ENCODE measurements around the gene SNX5. TPM values are rescaled to one million over a fixed set of nuclear protein-coding genes. Genes with fewer than 3 reads are reported as not detected.

The SNX5 gene
- total RNA-seq, 4 donors from 2014 or later: 247 to 346 (median 270) TPM

- H3K27ac ChIP-seq: no peak overlapping the region
- peaks cover 0 to 2% of the 10 kb centered on the region in 2 donors for H3K36me3 ChIP-seq
- peaks cover 0 to 4% of the 10 kb centered on the region in 2 donors for H3K4me1 ChIP-seq
- H3K9me3 ChIP-seq: no peaks in the 10 kb centered on the region
- no peak for TF ChIP-seq CTCF (IDR thresholded peaks at IDR 0.05)
- TF ChIP-seq POLR2A (IDR thresholded peaks at IDR 0.05): no peak
- 95 to 96% methylated on average over 7 of the region's 7 CpGs for WGBS, 2 donors
- DNase-seq: no peak
- H3K27me3 ChIP-seq: no peaks in the 10 kb centered on the region
- no peak overlapping the region for H3K4me3 ChIP-seq (replicated peaks in 1 of 3)
- intact Hi-C loops (cut with DNase I): no loop called here
Observed at GRCh38 chr20:17985388-17986018, 16.9 kb upstream of the SNX5 start.

- H3K4me1 ChIP-seq: peaks cover 37 to 48% of the 10 kb centered on the region in 2 donors
- DNase-seq: peak in 1 of 2 donors; percentile 33
- no peaks in the 10 kb centered on the region for H3K27me3 ChIP-seq
- 50 to 72% methylated on average over 6 of the region's 6 CpGs for WGBS, 2 donors
- TF ChIP-seq CTCF (IDR thresholded peaks at IDR 0.05): no peak
- no peak for TF ChIP-seq POLR2A (IDR thresholded peaks at IDR 0.05)
- no peak overlapping the region for H3K4me3 ChIP-seq (replicated peaks in 1 of 3)
- intact Hi-C loops (cut with DNase I): no loop called here
- no peaks in the 10 kb centered on the region for H3K9me3 ChIP-seq
- no peaks in the 10 kb centered on the region for H3K36me3 ChIP-seq
- peak overlapping the region; percentile 11 to 77 (median 64) for H3K27ac ChIP-seq
Observed at GRCh38 chr20:17976305-17976704, 7.7 kb upstream of the SNX5 start.

GRCh38 chr20:17972121-17972520 lies 3.5 kb upstream of the SNX5 start:
- no peak for DNase-seq
- peak overlapping the region; percentile 93 to 99 (median 99) for H3K27ac ChIP-seq
- intact Hi-C loops (cut with DNase I): no loop called here
- WGBS, 2 donors: 43 to 48% methylated on average over 2 of the region's 2 CpGs
- no peaks in the 10 kb centered on the region for H3K9me3 ChIP-seq
- TF ChIP-seq CTCF (IDR thresholded peaks at IDR 0.05) (no peak), POLR2A (IDR thresholded peaks at IDR 0.05) (no peak)
- peak overlapping the region in 1 of 3 donors; percentile 30 for H3K4me3 ChIP-seq (replicated peaks in 1 of 3)
- H3K4me1 ChIP-seq: peaks cover 48 to 62% of the 10 kb centered on the region in 2 donors
- no peaks in the 10 kb centered on the region for H3K36me3 ChIP-seq
- H3K27me3 ChIP-seq: no peaks in the 10 kb centered on the region

- peak; percentile 74 to 75 for DNase-seq
- H3K27me3 ChIP-seq: no peaks in the 10 kb centered on the region
- H3K4me3 ChIP-seq (replicated peaks in 1 of 3): peak overlapping the region in 1 of 3 donors; percentile 30
- no peaks in the 10 kb centered on the region for H3K9me3 ChIP-seq
- H3K4me1 ChIP-seq: peaks cover 48 to 60% of the 10 kb centered on the region in 2 donors
- TF ChIP-seq POLR2A (IDR thresholded peaks at IDR 0.05) (peak in 1 of 2 donors; percentile 42), CTCF (IDR thresholded peaks at IDR 0.05) (no peak)
- intact Hi-C loops (cut with DNase I): no loop called here
- no peaks in the 10 kb centered on the region for H3K36me3 ChIP-seq
- WGBS, 2 donors: 18 to 24% methylated on average over 7 of the region's 7 CpGs
- H3K27ac ChIP-seq: peak overlapping the region; percentile 98 to 99 (median 99)
Observed at GRCh38 chr20:17971300-17972013, 2.9 kb upstream of the SNX5 start.

GRCh38 chr20:17969884-17970409 lies 1.4 kb upstream of the SNX5 start:
- Histone ChIP-seq H3K27me3 (no peaks in the 10 kb centered on the region), H3K9me3 (no peaks in the 10 kb centered on the region), H3K36me3 (no peaks in the 10 kb centered on the region), H3K27ac (peak overlapping the region; percentile 98 to 99 (median 99)), H3K4me3 (replicated peaks in 1 of 3) (peak overlapping the region in 2 of 3 donors; percentile 86 to 88), H3K4me1 (peaks cover 51 to 53% of the 10 kb centered on the region in 2 donors)
- DNase-seq: peak; percentile 43 to 50
- WGBS, 2 donors: 5 to 7% methylated on average over 9 of the region's 9 CpGs
- TF ChIP-seq POLR2A (IDR thresholded peaks at IDR 0.05): peak in 1 of 2 donors; percentile 51
- TF ChIP-seq CTCF (IDR thresholded peaks at IDR 0.05): no peak
- intact Hi-C loops (cut with DNase I): no loop called here
